SK-N-SH treated with all-trans-retinoic acid at 6 μM for 48 hours (cell line): ENCODE results near the gene CENPB.
A peak's percentile ranks its signal among the peaks of the same experiment; 100 is the strongest.

Experiments used
- ARNTL ChIP-seq: fragments of 450-650 bp; formaldehyde crosslinking; IDR thresholded peaks from 2 replicates; pipeline ENCODE4 v1.5.0; 2020; ENCODE audit warnings: low read depth, mild to moderate bottlenecking, moderate library complexity, borderline replicate concordance
- PATZ1 ChIP-seq: fragments of 250-450 bp; sonication (Bioruptor Pico); IDR thresholded peaks from 2 replicates; pipeline ENCODE4 v1.8.0; 2020; ENCODE audit warnings: mild to moderate bottlenecking, moderate library complexity, borderline replicate concordance
- POU6F1 ChIP-seq: fragments of 250-450 bp; sonication (Bioruptor Pico); IDR thresholded peaks from 2 replicates; pipeline ENCODE4 v1.8.0; 2021; ENCODE audit warnings: low read depth, mild to moderate bottlenecking, moderate library complexity, borderline replicate concordance
- PPARA ChIP-seq: fragments of 250-450 bp; sonication (Bioruptor Pico); IDR thresholded peaks from 2 replicates; pipeline ENCODE4 v1.5.0; 2020; ENCODE audit warnings: mild to moderate bottlenecking, borderline replicate concordance
- RARB ChIP-seq: fragments of 250-450 bp; sonication (Bioruptor Pico); IDR thresholded peaks from 2 replicates; pipeline ENCODE4 v1.8.0; 2021; ENCODE audit warnings: mild to moderate bottlenecking, moderate library complexity
- SNAI2 ChIP-seq: fragments of 250-450 bp; sonication (Bioruptor Pico); IDR thresholded peaks from 2 replicates; pipeline ENCODE4 v1.5.0; 2020; ENCODE audit warnings: mild to moderate bottlenecking, moderate library complexity
- TOX ChIP-seq: fragments of 250-450 bp; sonication (Bioruptor Pico); IDR thresholded peaks from 2 replicates; pipeline ENCODE4 v1.8.0; 2021; ENCODE audit warnings: mild to moderate bottlenecking, moderate library complexity, borderline replicate concordance
- TSHZ2 ChIP-seq: fragments of 250-450 bp; sonication (Bioruptor Pico); IDR thresholded peaks from 2 replicates; pipeline ENCODE4 v1.5.0; 2020; ENCODE audit warnings: mild to moderate bottlenecking, moderate library complexity
- ZC3H10 ChIP-seq: fragments of 250-450 bp; sonication (Bioruptor Pico); IDR thresholded peaks from 2 replicates; pipeline ENCODE4 v1.5.1; 2021; ENCODE audit warnings: mild to moderate bottlenecking, moderate library complexity
- ZFP3 ChIP-seq: fragments of 250-450 bp; sonication (Bioruptor Pico); IDR thresholded peaks from 2 replicates; pipeline ENCODE4 v1.5.0; 2020; ENCODE audit warnings: mild to moderate bottlenecking, moderate library complexity
- ZNF565 ChIP-seq: fragments of 450-650 bp; formaldehyde crosslinking; conservative IDR thresholded peaks from 2 replicates; pipeline ENCODE4 v1.5.0; 2020; ENCODE audit warnings: low read depth, mild to moderate bottlenecking, moderate library complexity
- ZNF70 ChIP-seq: fragments of 450-650 bp; formaldehyde crosslinking; IDR thresholded peaks from 2 replicates; pipeline ENCODE4 v1.5.0; 2020; ENCODE audit warnings: mild to moderate bottlenecking, moderate library complexity
- ZNF8 ChIP-seq: fragments of 450-650 bp; formaldehyde crosslinking; IDR thresholded peaks from 2 replicates; pipeline ENCODE4 v1.5.0; 2020; ENCODE audit warnings: mild to moderate bottlenecking, moderate library complexity

GRCh38 chr20:3818155-3819151, 31.9 kb upstream of the CENPB start:
- no peak for TF ChIP-seq ZC3H10
- TF ChIP-seq SNAI2 (CRISPR knock-in tag), result no peak
- no peak for TF ChIP-seq ZNF8 (CRISPR knock-in tag)
- no peak for TF ChIP-seq ZNF565
- TF ChIP-seq ZNF70, result no peak; the same call in 1 of the 2 replicates
- TF ChIP-seq PPARA (CRISPR knock-in tag), result no peak
- TF ChIP-seq ZFP3 (CRISPR knock-in tag), result no peak
- no peak for TF ChIP-seq TOX (CRISPR knock-in tag)
- peak; percentile 71; the same call in 1 of the 2 replicates for TF ChIP-seq TSHZ2 (CRISPR knock-in tag)
- no peak for TF ChIP-seq POU6F1 (CRISPR knock-in tag)
- no peak for TF ChIP-seq ARNTL (CRISPR knock-in tag)
- no peak for TF ChIP-seq PATZ1
- TF ChIP-seq RARB (CRISPR knock-in tag), result no peak
